HG03442 (cell line): ENCODE measurements around the gene MAPK7.

Experiments used
- ATAC-seq: cut with Tn5 transposase; IDR thresholded peaks from one replicate; pipeline ENCODE4 v1.9.1; 2021; ENCODE audit warnings: mild to moderate bottlenecking, moderate library complexity; ENCODE audit not compliant: unreplicated experiment

MAPK7 gene

DNA sequence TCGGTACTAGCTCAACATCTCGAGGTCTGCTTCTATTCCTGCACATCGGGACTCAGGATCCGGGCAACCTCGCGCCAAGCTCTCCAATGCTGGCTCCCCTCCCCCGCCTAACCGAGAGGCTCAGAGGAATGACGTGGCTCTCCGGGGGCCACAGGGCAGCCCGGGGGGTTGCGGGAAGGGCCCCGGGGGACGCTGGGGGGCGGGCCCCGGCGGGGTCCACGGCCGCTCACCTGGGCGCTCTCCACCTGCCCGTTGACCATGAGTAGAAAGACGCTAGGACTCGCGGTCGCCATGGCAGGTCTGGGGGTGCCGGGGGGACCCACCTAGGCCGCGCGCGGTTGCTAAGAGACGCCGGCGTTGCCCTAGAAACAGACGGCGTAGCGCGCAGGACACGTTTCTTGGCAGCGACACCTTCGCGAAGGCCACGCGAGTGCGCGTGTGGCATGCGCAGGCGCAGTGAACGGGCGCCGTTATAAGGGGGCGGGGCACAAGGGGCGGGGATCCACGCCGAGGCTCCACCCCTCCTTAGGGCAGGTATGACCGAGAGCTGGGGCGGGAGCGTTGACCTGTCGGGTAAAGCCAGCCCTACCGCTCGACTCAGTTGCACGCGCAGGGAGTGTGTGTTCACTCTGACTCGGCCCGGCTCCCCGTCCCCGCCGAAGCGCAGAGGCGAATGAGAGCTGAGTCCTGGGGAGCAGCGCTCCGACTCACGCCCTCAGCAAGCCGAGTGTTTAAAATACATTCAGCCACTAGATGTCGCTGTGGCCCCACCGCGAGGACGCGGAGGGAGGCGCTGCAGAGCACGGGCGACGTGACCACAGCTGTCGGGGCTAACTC, 15.8 kb upstream of the MAPK7 start, which contains the start of gene B9D1:
TSS of gene B9D1 (minus strand) at position 447 of the 837 bp plus-strand sequence. CDS start at position 293, 154 bp downstream.
- peak; percentile 75 for ATAC-seq

DNA sequence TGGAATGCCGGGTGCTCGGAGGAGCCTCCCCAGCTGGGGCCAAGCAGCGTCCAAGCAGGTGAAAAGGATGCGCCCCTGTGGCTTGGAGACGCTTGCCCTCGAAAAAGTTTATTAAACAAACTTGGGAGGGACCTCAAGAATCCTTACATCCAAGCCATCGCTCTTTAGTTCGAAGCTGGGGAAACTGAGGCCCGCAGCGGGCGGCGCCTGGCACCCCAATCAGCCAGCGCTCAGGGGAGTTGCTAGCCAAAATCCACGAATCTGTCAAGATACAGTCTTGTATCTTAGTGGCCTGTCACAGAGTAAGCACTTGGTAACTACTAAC, 15.2 kb upstream of the MAPK7 start:
- ATAC-seq = no peak

DNA sequence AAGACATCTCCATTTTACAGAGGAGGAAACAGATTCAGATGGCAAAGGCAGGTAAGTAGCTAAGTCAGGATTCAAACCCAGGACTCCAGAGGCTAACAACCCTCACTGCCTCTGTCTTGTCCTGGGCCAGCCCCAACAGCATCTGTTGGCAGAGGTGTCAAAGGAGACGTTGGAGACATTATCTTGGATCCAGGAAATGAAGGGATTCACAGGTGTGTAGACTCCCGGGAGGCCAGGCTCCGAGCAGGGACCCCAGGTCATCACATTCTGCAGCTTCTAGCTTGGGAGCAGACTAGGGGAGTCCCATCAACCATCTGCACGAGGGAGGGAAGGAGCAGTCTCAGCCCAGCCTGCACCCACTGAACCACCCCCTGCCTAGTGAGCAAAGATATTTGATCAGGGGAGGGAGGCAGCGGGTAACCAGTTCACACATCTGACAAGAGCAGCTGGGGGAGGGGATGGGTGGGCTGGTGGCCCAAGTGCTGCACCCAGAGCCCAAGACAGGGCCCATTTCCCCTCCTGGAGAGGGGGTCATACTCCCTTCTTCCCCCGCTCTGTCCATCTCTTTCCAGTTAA, 14.8 kb upstream of the MAPK7 start:
- no peak for ATAC-seq

DNA sequence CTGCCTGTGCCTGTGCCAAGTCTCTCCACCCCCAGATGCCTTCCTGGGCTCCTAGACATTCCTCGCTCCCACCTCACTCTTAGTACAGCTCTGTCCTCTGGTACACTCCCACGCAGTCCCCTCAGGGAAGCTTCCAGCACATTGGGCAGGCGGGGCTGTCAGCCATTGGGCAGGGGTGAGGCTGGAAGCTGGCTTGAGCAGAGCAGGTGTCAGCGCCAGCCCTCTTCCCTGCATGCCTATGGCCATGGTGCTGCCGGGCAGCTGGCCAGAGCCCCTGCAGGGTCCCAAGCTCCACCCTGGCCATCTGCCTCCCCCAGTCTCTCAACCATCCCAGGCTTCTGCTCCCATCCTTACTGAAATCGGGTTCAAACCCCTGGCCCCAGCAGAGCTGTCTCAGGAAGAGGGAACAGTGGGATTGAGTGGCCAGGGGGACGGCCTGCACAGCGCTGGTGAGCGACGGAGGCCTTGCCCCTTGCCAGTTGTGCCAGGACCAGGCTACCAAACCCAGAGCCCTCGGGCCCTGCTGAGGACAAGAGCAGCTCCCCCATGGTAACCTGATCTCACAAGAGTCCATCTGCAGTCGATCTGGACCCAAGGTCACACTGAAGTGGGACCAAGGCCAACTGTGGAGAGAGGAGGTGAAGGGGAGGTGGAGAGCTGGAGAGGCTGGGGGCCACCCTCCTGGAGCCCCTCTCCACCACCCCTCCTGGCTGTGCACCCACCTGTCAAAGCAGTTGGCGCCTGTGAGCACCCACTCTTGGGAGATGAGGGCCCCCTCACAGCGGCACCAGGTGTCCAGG, 13.4 kb upstream of the MAPK7 start:
- ATAC-seq = no peak

DNA sequence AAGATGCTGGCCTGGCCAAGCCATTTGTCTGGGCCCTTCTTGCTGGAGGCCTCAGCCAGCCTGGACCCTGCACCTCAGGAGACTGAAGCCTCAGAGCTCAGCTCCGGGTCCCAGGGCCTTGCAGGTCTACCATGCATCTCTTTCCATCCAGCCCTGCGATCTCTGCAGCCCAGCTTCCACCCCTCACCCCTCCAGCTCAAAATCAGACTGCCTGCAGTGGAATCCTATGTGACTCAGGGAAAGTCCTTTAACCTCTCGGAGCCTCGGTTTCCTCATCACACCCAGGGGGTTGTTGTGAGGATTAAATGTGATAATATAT, 12.8 kb upstream of the MAPK7 start:
- no peak for ATAC-seq

DNA sequence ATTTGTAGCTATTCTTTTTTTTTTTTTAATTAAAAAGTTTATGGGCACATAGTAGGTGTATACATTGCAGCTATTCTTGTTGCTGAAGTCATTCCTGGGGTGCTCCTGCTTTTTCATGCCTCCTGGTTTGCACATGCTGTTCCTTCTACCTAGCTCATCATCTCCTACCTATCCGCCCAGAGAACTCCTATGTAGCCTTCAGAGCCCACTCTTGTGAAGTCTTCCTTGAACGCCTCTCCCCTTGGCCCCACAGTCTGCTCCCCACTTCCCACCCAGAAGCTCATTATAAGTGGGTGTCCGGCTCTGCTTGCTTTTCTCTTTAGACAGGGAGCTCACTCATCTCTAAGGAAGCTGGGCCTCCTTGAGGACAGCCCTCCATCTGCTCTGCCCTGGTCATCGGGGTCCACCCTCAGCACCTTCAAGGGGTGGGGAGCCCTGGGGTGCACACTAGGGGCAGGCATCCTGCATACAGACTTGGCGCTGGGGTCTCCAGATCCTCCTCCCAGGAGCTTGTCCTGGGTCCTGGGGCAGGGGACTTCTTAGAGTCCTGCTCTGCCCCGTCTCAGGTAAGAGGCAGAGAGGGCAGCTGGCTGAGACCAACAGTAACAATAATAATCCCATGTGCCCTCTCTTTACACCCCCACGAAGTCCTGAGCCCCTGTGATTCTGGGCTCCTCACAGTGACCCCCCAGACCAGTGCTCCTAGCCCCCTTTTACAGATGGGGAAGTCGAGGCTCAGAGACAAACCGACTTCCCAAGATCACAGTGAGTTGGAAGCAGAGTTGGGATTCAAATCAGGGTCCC, 12.3 kb upstream of the MAPK7 start:
- no peak for ATAC-seq

DNA sequence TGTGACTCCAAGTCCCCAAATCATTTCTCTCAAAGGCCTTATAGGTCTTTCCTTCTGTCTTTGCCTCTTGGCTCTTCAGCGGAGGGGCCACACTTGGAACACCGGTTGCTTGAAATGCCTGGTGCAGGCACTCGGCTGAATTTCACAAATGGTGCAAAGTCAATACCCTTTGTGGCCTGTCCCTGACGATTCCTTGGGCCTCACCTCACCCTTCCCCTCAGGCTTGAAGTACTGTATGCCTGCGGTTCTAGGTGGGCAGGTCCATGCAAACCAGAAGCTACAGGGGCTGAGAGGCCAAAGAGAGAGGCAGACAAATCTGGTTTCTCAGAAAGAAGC, 11.7 kb upstream of the MAPK7 start:
- ATAC-seq = no peak

DNA sequence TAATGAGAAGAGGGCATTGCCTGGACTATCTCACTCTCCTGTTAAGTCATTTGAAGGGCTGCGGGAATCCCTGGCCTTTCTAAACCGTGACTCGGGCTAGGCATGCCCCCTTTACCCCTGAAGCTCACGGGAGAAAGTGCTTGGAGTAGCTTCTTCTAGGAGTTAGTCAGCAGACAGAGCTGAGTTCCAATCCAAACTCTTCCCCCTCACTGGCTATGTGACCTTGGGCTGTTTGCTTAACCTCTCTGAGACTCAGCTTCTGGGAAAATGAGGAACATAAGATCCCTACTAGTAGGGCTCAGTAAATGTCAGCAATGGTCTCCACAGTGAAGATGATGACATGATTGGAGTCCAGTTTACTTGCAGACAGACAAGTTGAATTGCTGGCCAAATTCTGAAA, 10.1 kb upstream of the MAPK7 start:
- ATAC-seq = no peak

DNA sequence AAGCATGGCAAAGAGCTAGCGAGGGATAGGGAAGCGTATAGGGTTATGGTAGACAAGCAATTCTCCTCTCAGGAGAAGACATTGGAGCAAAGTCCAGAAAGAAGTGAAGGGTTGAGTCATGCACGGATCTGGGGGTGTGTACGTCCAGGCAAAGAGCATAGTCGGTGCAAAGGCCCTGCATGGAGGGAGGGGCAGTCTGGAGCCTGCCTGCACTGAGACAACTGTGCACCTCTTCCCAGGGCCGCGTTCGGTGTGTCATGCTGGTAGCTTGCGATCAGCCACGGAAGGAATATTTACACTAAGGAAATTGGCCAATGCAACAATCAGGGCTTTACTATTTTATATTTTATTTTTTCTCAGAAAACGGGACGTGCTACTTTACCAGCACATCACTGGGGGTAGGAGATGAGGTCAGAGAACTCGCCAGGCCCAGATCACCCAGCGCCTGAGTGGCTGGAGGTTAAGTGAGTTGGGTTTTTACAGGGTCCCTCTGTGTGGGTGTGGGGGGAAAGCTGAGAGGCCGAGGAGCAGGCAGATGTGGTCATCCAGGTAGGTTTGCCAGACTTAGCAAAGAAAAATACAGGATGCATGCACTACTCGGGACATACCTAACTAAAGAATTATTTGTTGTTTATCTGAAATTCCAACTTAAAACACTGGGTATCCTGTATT, 9.1 kb upstream of the MAPK7 start:
- ATAC-seq = no peak

DNA sequence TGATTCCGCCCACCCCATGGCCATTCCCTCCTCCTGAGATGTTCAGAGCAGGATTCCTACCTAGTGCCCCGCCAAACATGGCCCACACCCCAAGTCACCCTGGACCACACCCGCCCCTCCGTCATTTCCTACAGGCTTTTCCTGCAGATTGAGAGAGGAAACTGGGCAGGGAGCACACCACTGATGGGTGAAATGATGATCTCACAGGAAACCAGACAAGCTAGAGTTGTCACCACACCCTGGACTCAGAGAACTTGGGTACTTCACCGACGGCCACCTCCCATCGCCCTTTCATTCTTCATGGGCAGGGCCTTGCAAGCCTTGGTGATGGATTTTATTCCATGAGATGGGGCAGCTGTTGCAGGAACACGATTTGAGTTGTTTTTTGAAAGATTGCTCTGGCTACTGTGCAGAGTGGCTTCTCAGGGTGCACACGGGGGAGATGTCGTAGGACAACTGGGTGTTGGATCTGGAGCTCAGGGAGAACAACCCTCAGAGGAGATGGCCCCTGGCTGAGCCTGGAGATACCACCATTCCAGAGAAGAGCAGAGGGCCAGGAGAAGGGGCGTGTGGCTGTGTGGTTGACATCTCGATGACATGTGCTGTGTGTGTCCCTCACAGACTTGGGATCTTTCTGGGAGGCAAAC, 8.3 kb upstream of the MAPK7 start:
- ATAC-seq = no peak

DNA sequence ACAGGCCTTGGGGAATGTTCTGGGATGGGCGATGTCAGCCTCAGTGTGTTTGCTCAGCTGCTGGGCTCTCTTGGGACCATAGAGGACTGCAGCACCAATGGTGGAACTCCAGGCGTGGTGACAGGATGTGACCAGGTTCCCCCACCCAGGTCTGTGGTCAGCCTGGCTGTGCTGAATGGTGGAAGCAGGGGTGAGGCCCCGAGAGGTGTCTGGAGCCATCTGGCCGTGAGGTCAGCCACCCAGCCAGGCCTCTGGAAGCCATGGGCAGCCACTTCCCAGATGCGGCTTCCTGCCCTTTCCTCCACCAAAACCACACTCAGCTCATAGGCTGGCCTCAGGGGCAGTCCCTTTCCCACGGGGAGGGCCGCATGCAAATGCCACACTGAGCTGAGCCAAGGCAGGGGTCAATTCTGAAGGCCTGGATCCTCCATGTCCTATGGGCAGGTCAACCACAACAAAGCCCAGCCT, 7.8 kb upstream of the MAPK7 start:
- no peak for ATAC-seq

DNA sequence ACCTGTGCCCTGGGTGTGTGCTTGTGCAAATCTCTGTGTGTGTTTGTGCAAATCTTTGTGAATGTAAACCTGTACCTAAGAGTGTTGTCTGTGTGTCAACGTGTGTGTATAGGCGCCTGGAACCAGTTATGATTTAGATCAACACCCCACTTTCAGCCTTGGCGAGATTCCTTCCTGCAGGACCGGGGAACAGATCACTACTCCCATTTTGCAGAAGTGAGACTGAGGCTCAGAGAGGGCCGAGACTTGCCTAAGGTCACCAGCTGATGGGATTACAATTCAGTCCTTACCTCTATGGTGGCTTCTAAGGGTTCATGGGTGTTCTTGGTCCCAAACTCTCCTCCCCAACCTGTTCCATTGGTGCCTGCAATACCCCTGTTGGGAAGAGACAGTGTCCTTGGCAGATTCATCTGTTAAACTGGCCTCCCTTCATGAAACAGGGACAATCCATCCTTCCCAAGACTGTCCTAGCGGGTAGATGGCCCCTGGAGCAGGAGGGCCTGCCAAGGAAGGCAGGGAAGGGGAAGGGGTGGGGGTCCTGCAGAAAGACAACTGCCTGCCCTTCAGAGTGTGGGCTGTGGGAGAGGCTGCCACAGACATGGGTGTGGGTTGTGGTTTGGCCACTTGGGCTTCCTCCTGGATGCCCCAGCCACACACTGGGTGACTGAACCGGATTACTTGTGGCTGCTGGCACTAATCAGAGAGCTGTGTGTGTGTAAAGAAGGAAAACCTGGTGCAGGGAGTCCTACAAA, 6.9 kb upstream of the MAPK7 start:
- no peak for ATAC-seq

DNA sequence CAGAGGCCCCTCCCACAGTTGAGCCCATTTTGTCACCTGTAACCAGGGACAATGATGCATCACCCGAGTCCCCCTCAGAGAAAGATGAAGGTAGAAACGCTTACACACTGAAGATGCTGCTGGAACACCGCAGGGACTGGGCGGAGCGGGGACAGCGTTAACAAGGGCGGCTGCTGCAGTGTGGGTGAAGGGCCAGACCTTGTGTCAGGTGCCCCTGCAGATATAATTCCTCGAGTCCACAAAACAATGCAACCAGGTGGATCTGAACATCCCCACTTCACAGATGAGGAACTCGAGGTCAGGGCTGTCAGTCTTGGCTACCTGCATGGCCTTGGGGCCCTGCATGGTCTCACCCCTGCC, 6.3 kb upstream of the MAPK7 start:
- no peak for ATAC-seq

DNA sequence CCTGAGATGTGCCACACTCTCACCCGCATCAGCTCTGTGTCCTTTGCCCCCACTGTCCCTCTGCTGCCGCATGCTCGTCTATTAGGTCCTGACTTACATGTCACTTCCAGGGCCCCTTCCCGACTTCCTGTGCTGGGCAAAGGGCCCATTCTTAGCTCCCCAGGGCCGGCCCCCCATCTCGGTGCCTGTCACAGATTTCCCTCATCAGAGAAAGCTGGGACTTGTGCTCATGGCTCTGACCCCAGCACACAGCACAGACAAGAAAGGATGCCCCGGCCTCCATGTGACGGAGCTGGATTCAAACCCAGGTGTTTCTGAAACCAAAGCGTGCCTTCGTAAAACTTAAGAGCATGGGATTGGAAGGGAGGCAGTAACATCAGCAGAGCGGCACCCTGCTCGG, 5.9 kb upstream of the MAPK7 start:
- ATAC-seq = no peak

DNA sequence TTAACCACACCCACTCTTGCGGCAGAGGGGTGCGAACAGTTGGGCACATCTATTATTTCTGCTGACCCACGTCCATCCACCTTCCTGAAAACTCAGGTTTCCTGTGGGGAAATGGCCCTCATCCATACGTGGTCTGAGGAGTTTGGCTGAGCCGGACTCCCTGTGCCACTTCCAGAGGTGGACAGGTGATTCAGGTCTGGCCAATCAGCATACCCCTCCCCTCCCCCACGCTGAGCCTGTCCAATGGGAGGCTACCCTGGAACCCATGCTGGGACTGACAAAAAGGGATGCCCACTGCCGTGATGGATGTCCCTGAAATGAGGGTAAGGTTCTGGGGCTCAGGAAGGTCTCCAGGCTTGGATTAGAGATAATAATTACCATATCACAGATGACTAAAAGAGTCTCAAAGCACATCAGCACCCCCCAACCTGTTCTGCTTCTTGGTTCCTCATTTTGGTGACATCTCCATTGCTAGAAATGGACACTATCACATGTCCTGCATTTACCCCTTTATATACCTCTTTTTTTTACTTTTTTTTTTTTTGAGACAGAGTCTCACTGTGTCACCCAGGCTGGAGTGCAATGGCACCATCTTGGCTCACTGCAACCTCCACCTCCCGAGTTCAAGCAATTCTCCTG, 5.3 kb upstream of the MAPK7 start:
- no peak for ATAC-seq

DNA sequence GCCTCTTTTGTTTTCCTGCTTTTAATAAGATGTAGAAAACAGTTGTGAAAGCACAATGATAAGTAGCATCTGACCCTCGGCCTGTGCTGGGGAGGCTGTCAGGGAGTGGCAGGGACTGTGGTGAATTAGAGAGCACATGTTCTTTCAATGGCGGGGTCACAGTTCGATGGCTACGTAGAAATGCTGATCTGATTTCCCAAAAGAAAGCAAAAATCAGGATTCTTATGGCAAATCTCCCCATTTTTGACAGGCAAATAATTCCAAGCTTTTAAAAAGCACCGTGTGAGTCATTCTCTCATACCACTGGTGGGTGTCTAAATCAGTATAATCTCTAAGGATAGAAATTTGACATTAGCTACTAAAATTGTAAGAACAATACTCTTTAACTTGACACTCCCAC, 4.2 kb upstream of the MAPK7 start:
- no peak for ATAC-seq

DNA sequence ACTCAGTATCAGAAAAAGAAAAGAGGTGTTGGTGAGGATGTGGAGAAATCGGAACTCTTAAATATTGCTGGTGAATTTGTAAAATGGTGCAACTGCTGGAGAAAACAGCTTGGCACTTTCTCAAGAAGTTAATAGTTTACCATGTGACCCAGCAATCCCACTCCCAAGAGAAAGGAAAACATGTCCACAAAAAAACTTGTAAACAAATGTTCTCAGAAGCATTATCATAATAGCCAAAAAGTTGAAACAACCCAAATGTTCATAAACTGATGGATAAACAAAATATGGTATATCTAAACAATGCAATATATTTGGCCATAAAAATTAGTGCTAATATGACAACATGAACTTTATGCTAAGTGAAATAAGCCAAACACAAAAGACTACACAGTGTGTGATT, 2.6 kb upstream of the MAPK7 start:
- no peak for ATAC-seq

DNA sequence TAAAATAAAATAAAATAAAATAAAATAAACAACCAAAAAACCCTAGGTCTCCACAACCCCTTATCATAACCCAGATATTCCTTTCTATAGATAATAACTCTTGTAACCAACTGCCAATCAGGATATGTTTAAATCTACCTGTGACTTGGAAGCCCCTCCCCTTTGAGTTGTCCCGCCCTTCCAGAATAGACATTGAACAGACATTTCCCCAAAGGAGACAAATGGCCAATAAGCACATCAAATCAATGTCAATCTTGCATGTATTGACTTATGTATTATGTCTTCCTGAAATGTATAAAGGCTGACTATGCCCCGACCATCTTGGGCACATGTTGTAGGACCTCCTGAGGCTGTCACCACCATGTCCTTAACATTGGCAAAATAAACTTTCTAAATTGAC, 1.5 kb upstream of the MAPK7 start:
- no peak for ATAC-seq
